Measurements from ENCODE around the gene IGLL1.
"Not testable (repeated sequence)": the region's sequence is repeated elsewhere in the genome, so short reads cannot be mapped to it uniquely, and the experiment has no call there.

DNA sequence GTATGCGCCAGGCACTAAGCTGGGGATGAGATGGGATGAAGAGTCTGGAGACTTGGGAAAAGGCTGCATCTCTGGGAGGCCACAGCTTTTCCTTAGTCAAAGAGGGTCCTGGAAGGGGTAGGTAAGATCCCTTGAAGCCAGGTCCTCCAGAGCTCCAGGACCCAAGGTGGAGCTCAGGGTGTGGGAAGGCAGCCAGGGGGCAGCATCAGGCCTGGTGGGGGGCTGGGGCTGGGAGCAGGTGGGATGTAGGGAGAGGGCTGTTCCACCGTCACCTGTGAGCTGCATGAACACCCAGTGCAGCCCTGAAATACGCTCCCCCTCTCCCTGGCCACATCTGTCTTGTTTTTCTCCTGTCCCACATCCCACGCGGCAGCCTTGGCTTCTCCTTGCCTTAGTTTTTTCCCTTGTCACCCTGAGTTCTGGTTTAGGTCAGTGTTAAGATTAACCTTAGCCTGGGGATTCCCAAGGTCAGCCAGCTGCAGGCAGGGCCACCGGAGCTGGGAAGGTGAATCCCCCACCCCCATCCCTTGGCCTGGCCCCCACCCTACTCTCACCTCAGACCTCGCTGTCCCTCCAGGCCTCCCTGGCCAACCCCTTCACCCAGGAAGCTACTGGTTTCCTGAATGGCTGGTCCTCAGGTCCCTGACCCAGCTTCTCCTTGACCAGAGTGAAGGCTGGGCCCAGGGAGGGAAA is 17.6 kb upstream of the IGLL1 start:
- TF ChIP-seq EZH2 (IDR thresholded peaks at IDR 0.05; ENCODE audit: borderline replicate concordance, insufficient read depth, low read depth, low read length, poor library complexity, severe bottlenecking); CTCF (IDR thresholded peaks at IDR 0.05): not testable (repeated sequence)

Measured in B cell (primary cell).